ENCODE results near the gene PDE7B.

- no peak for TF ChIP-seq CTCF (IDR thresholded peaks at IDR 0.05)
- no peak for TF ChIP-seq REST (IDR thresholded peaks at IDR 0.05; ENCODE audit: insufficient read depth in 1 of 2, low read depth in 2 of 2, low read length in 1 of 2)
- no peak for TF ChIP-seq POLR2AphosphoS5 (IDR thresholded peaks at IDR 0.05; ENCODE audit: low read depth, low read length)
- no peak for TF ChIP-seq TCF7L2 (IDR thresholded peaks at IDR 0.05; ENCODE audit: low read depth, low read length)
- no peak for TF ChIP-seq SIN3A (IDR thresholded peaks at IDR 0.05; ENCODE audit: borderline replicate concordance, insufficient read depth, low read depth, low read length)
These were observed 225.0 kb downstream of the PDE7B start for GRCh38 chr6:136076496-136076895.

Data from Panc1 (cell line).